Subcutaneous adipose tissue (tissue), 4 donors: ENCODE results near the gene TJAP1. TPM values are rescaled to one million over a fixed set of nuclear protein-coding genes. Genes with fewer than 3 reads are reported as not detected.

Experiments
- total RNA-seq, 4 donors: library from RNA; depleted of rRNA; stranded (reverse); fragments of >200 nt; gene quantifications; one replicate each; pipeline ENCODE4 v1.1.0, GENCODE V29; 2016
- TF ChIP-seq, protein P1 (sequence below): fragments of 450-650 bp; IDR thresholded peaks from one replicate; pipeline ENCODE4 v1.5.1; 2016; ENCODE audit warnings: low read depth, mild to moderate bottlenecking, control low read depth, antibody characterized with exemption, moderate library complexity

TJAP1 gene
- total RNA-seq, 4 donors from 2014 or later: 13.4 to 29.6 (median 16.3) TPM

DNA sequence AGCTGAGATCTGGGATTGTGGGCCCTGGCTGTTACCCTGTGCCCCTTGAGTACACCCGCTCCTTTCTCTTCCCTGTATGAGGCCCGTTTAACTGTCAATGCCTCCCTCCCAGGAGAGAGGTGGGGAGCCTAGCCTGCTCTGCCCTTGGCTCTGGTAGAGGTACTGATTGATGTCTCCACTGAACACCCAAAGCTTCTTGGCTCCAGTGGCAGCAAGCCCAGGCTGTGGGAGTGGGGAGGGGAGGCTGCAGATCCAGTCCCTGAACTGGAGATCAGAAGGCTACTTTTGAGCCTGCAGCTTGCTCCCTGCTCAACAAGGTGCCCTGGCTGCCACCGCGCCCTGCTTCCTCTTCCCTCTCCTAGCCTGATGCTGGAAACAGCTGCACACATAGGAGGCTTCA, 25.3 kb downstream of the TJAP1 start:
- TF ChIP-seq, protein P1, sequence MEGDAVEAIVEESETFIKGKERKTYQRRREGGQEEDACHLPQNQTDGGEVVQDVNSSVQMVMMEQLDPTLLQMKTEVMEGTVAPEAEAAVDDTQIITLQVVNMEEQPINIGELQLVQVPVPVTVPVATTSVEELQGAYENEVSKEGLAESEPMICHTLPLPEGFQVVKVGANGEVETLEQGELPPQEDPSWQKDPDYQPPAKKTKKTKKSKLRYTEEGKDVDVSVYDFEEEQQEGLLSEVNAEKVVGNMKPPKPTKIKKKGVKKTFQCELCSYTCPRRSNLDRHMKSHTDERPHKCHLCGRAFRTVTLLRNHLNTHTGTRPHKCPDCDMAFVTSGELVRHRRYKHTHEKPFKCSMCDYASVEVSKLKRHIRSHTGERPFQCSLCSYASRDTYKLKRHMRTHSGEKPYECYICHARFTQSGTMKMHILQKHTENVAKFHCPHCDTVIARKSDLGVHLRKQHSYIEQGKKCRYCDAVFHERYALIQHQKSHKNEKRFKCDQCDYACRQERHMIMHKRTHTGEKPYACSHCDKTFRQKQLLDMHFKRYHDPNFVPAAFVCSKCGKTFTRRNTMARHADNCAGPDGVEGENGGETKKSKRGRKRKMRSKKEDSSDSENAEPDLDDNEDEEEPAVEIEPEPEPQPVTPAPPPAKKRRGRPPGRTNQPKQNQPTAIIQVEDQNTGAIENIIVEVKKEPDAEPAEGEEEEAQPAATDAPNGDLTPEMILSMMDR: no peak

DNA sequence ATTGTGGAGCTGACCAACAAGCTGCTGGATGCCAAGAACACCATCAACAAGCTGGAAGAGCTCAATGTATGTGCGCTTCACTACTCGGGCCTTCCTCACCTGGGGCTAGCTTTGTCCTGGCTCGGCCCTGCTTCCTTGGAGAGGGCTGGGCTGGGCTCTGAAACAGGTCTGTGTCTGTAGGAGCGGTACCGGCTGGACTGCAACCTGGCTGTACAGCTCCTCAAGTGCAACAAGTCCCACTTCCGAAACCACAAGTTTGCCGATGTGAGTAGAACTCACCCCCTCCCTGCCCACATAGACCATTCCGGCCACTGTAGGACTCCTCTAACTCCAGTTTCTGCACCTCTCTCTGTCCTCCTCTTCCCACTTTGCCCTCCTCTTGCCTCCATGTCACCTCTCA, 26.1 kb downstream of the TJAP1 start:
- TF ChIP-seq, protein P1: no peak

GRCh38 chr6:43504756-43505593, 27.6 kb downstream of the TJAP1 start:
- TF ChIP-seq, protein P1: no peak

- TF ChIP-seq, protein P1: no peak
Measured at GRCh38 chr6:43505718-43506117, 28.3 kb downstream of the TJAP1 start.

DNA sequence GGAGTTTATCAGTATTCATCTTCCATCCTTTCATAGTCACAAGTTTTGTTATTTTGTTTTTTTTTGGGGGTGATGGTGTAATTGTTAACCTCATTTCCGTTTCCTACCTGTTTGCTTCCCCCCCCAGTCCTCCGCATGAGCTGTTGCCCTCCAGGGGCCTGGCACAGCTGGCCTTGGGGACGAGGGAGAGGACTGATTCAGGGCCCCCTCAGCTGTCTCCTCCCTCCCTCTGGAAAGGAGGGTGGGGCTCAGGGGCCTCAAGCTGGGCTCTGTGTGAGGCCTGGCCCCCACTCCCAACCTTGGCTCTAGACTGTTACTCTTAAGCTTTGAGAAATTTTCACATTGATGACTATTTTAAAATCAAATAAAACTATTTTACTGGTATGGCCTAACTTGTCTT, 28.8 kb downstream of the TJAP1 start:
- TF ChIP-seq, protein P1: no peak

DNA sequence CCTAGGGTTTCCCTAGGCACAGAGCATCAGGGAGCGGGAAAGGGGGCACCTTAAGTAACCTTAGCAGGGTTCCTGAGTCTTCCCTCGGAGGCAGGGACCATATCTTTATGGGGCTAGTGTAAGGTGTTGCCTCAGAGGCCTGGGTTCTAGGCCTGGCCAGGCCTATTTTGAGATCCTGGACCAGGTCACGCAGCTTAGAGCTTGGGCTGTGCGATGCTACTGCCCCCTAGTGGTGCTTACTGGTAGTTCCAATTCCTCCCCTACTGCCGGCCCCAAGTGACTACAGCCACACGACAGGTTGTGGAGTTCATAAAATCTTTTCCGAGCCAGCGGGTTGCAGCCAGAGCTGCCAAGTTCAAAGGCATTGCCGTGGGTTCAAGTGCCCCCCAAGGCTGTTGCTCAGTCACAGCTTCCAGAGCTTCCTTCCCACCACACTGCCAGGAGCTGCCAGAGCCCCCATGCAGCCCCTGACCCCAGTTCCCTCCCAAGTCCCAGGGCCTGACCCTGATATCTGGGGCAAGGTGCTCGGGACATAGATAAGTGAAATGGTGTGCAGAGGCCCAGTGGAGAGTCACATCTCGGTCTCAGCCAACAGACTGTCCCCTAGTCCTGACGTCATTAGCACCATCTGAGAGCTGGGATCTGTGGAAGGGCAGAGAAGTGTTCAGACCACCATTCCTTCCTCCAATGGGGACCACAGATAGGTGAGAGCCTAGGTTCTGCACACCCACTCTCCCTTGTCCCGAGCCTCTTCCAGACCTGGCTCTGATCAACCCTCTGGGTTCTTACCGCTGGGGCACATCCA, 29.5 kb downstream of the TJAP1 start:
- TF ChIP-seq, protein P1: no peak

DNA sequence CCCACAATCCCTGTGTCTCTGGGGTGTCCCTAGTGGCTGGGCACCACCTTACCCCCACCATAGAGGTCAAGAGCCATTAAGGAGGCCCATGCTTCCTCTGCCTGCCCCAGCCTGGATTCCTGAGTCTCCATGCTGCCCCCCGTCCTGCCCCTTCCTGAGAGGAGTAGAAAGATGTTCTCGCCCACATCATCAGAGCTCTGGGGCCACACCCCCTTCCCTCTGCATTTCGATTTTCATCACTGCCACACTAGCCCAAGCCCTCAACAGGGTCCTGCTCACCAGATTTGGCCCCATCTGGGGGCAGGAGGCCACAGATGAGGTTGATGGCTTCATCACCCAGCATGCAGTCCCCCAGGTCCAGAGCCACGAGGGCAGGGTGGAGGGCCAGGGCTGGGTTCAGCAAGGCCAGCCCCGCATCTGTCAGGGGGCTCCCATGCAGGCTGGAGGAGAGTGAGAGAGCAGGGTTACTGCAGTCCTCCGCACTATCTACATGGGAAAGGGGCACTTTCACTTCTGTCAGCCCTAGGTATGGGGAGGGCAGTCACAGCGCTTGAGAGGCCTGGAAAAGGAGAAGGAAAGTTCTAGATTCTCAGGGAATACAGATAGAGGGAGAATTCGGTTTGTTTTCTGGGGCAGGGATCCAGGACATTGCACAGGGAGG, 31.2 kb downstream of the TJAP1 start:
- TF ChIP-seq, protein P1: no peak
